ENCODE measurements around the gene CTBP2.
A peak's percentile ranks its signal among the peaks of the same experiment; 100 is the strongest.
"Not testable (repeated sequence)": the region's sequence is repeated elsewhere in the genome, so short reads cannot be mapped to it uniquely, and the experiment has no call there.

CTBP2 gene

DNA sequence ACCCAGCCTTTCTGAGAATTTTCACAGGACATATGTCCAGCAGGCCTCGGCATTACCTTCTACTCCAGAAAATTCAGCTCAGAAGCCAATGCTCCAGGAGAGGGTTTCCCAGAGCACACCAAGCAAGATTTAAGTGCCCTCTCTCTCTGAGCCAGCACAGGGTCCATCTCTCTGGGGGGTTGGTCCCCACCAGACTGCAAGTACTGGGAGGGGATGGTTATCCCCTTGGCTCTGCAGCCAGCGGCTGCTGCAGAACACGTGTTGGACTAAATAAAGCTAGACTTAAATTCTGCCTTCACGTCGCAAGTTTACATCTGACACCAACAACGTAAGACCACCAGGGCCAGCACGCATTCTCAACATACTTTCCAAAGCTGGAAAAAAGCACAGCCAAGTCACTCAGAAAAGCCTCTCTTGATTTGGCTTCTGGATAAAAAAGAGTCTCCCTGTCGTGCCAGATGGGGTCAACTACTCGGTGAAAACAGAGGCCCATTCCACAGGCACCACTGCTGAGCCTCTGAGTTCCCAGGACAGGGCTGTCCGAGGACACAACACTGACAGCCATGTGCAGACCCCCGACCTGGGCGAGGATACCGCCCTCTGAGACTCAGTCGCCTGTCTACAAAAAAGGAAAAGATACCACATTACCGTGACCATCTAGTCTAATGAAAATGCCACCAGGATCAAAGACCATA, 77.3 kb downstream of the CTBP2 start:
- no peak for DNase-seq

DNA sequence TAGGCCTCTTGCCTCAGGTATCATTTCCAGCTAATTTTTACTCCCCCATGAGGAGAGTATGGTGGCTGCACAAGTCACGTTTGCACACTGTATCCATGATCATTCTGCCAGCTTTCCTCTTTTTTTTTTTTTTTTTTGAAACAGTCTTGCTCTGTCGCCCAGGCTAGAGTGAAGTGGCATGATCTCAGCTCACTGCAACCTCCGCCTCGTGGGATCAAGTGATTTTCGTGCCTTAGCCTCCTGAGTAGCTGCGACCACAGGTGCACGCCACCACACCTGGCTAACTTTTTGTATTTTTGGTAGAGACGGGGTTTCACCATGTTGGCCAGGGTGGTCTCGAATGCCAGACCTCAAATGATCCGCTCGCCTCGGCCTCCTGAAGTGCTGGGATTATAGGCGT, 77.9 kb downstream of the CTBP2 start:
- not testable (repeated sequence) for DNase-seq

DNA sequence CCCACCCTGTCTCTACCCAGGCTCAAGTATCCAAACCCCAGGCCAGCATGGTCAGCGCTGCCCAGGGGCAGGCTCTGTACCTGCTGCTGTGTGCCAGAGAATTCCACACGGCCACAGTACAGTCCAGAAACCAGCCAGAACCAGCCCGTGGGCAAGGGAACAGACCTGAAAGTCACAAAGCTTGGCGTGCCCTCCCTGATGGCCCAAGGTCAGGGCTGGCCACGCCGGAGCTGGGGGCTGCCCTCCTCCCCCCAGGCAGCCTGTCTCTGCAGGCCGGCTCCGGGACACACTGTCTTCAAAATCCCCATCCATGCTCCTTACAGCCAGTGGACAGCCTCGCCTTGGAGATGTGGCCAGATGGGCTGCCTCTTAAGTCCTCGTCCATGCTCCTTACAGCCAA, 78.4 kb downstream of the CTBP2 start:
- DNase-seq = no peak

DNA sequence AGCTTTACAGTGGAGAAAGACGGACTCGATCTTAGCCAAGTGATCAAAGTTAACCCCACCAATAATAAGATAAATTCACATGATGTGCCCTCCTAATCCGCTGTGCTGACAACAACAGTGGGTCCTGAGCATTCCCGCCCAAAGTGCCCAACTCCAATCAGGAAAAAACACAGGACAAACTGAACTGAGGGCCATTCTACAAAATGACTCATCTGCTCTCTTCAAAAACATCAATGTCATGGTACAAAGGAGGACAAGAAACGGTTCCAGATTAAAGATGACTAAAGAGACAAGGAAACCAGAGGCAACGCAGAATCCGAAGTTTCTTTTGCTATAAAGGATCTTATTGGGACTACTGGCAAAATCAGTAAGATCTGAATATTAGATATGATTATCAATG, 79.4 kb downstream of the CTBP2 start:
- no peak for DNase-seq

DNA sequence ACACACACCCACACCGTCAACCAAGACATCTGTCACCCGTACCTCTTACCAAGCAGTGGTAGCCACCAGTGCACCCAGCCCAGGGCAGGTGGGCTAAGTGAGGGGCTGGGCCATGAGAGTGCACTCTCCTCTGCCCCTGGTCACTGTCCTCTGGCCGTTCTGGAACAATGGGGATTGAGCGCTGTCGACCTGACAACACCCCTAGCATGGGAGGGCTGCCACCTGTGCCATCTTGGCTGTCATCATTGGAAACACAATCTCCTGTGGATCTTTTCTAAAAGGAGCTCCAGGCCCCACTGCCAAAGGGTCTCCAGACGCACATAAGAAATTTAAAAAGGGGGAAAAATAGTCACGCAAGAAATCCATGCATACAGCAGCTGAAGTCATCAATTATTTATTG, 80.1 kb downstream of the CTBP2 start:
- no peak for DNase-seq

DNA sequence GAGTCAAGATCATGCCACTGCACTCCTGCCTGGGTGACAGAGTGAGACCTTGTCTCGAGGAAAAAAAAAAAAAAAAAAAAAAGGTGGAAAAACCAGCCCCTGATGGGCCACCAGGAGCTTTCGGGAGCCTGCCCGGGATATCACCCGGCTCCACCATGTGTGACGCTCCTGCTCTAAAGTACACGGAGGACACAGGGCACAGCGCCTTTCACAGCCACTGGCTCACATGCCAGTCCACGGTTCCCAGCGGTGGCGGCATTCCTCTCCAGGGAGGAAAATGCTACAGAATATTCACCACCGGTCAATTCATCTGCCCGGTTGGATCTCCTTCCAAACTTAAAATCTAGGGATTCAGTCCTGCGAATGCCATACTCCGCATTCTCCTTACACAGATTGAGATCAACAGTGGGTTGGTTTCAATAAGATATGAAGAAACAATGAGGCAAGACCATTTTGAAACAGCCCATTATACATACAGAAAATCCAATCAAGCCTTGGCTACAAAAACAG, 81.2 kb downstream of the CTBP2 start:
- no peak for DNase-seq

DNA sequence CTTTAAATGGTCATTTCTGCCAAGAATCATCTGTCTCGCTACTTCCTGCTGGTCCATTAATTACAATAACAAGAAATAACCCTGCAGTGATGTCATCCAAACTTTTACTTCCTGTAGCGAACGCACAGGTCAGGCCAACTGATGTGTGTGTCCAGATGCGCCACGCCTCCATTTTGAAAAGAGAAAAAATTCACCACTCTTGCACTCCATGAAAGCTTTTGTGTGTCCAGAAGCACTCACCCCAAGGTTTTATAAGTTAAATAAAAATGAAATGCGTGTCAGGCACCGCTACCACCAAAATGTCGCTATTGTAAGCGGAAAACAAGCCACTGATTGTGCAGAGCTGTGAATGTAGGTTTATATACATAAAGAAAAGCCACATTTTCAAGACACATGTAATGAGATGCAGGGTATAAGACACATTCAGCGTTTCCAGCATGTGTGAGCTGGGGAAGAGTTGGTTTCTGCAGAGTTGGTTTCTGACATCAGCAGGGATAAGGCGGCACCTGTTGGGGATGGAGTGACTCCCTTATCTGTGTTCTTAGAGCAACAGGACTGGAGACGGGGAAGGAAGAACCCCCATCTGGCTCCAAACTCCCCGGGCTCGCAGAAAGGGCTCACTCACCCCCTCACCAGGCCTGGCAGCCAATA, 83.3 kb downstream of the CTBP2 start:
- no peak for DNase-seq

DNA sequence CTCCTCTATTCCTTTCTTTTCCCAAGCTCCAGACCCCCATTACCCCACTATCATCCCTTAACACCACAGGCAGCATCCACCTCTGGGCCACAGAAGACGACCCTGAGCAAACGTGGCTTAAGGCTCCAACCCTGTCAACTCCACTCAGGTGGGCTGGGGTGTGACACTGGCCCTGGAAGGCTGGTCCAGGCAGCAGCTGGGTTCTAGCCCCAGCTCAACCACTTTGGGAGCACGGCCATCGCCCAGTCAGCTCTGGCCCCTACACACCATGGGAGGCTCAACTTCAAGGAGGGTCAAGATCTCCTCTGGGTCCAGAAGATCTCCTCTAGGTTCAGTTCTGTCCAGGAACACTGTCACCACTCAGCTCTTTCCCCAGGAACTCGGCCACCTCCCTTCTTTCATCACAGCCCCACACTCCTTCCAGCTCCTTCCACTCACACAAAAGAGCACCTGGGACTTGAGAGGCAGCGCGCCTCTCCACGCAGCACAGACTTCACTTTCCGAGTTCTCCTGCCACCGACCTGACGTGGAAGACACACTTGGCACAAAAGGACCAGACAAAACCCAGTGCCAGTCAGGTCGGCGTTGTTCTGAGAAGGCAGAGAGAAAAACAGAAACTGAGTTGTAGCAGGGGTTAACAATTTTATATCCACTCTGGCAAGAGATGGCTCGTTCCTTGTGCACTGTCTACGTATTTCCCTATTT, 84.1 kb downstream of the CTBP2 start:
- DNase-seq = no peak

DNA sequence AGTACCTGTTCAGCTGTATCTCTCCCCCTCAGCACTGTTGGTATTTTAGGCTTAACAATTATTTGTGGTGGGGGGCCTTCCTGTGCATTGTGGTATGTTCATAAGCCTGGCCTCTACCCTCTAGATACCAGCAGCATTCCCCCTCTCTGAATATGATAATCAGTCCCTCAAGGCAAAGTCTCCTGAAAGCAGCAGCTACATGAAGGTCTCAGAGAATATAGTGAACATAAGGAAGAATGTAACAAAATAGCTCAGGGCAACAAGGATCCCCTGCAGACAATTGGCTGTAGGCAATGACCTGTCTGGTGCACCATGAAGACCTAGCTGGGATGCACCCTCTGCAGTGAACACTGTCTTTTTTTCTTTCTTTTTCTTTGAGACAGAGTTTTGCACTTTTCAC, 86.4 kb downstream of the CTBP2 start:
- DNase-seq = no peak

DNA sequence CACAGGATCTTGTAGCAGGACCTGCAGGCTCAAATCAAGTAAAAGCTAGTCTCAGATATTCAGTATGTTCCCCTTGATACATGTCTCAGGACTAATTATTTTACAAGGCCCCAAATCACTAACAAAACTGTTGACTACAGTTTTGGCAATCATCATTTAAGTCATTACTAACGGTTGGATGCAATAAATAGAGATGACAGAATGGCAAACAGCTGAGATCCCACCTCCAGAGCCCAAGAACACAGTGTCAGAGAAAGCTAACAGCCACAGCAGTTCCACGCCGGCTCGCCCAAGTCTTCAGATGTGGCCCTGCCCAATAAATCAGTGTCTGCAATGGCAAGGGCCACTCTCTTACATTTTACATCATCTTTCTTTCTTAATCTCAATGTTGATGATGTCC, 87.6 kb downstream of the CTBP2 start:
- no peak for DNase-seq

DNA sequence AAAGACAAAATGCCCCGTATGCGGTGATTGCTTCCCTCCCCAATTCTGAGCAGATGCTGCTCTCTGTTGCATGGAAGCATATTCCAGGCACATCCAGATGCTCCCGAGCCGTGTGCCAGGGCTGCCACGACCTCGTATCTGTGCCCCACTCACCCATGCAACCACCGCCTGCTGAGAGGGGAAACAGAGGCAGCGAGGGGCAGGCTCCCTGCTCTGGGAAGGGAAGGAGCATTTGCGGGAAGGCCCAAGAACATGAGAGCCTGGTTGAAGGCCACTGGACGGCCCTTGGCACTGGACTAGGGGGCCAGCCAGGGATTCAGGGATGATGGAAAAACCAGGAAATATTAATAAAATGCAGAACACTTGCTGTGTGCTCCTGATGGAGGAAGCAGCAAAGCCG, 89.4 kb downstream of the CTBP2 start:
- DNase-seq = no peak

DNA sequence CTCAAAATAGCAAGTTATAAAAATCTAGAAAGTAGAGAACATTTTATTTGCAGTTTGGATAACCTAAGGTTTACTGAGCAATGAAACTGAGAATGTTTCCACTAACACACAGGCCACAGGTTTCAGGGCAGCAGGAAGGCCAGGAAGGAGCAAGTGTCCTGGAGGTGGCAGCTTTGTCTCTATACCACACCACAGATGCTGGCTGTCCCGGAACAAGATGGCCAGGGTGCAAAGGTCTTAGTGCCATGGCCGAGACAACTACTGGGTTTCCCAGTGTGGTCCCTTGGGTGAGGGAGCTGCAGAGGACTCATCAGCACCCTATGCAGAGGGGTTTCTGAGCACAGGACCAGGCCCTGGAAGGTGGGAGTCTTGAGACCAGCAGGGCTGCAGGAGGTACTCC, 92.0 kb downstream of the CTBP2 start:
- no peak for DNase-seq

DNA sequence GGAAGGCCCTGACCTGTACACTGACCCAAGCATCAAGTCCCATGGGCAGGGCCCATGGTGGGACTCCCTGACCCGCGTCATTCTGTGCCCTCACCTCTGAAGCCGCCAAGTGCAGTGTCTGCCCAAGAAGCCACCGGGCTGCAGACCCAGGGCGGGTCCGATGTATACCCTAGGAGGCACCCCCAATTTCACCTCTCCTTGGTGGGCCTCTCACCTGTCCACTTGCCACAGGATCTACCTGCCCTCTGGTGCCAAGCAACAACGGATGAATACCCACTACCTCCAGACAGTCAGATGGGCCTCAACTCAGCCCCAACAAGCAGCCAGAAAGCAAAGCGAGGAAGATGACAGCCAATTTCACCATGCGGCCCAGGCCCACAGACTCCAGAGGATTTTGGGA, 92.6 kb downstream of the CTBP2 start:
- no peak for DNase-seq

DNA sequence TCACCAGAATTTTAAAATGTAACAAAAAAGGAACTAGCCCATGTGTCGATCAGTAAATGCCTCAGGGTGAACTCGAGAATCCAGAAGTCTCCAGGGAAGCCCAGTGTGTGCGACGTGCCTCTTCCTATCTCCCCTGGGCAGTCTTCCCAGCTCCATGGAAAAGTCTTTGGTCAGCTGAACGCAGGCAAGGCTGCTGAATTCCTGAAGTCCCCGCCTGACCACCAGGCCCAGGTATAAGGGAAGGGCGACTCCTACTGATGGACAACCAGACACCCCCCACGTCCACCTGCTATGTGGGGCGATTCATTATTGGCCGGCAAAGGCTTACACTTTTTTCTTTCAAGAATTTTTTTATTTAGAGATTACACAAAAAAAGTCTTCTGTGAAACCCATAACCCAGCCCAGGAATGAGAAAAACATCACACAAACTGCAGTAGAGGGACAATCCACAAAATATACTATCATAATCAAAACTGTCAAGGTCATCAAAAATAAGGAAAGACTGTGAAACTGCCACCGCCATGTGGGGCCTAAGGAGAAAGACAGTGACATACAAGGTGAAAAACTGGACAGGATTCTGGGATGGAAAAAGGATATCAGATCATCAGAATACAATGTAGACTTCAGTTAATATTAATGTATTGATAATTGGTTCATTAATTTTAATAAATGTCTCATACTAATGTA, 93.5 kb downstream of the CTBP2 start:
- no peak for DNase-seq

DNA sequence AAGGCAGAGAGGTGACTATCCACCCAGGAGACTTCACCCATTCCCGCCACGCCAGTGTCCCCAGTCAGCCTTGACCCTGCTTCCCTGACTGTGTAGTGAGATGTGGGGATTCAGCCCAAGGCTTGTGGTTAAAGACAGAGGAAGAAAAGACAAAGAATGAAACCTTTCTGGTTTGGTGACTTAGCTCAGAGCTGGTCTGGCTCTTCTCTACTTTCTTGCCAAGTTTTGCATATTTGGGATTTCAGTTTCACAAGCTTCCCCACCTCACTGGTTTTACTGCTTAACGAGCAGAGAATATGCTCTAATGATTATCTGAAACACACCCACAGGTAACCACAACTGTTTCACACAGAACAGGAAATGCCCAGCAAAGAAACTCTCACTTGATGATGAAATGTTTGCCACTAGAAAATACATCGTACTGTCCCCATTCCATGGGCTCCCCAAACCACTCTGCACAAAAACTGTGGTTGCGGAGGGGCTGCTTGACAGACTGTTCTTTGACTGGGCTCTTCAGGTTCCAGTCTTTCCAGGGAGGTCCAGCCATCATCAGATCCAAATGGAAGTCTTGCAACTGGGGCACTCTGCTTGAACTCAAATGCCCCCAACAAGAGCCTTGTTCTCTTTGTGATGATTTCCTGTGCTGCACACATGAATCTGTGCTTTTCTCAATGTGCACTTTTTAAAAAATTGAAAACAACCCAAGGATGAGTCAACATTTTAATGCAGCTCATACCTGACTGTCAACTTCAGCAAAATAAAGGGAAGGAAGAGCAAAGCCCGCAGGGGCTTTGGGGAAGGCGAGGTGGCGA, 95.5 kb downstream of the CTBP2 start:
- peak in 1 of 5 experiments; percentile 50 for DNase-seq

DNA sequence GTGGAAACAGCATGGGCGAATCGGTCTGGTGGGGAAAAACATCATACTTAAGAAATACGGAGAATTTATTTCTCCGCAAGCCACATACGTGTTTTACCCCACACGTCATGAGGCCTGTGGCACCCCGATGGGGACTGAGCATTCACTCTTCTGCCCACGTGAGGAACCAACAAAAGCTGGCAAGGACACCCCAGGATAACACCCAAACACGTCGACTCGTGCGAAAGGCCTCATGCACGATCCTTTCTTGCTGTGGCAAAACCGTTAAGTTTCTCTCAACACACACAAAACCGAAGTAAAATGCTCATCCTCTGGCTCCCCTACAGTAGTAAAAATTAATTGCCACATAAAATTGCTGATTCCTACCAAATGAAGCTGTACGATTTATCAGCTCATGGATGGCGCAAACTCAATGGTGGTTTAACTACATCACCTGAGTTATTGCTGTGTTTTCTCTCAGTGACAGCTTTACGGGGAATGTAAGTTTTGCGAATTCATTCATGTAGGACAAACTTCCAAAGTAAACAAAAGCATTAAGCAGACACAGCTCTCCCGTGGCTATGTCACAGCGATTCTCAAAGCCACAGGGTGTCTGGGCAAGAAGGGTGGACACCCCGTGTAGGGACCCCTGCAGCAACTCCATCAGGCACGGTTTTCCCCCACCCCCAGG, 97.0 kb downstream of the CTBP2 start:
- no peak for DNase-seq

DNA sequence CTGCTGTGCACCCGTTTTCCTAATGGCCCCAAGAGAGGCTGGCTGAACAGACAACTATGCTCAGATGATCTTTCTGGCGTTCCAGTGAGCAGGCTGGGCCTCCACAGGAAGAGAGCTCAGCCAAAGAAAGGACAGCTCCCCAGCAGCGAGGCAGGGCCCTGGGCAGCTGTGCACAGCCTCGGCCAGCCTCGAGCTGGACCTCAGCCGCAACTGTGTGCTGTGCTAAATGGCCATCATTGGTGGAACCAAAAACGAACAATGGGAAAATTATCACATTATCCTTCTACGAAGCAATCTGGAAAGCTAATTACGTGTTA, 97.5 kb downstream of the CTBP2 start:
- no peak for DNase-seq

DNA sequence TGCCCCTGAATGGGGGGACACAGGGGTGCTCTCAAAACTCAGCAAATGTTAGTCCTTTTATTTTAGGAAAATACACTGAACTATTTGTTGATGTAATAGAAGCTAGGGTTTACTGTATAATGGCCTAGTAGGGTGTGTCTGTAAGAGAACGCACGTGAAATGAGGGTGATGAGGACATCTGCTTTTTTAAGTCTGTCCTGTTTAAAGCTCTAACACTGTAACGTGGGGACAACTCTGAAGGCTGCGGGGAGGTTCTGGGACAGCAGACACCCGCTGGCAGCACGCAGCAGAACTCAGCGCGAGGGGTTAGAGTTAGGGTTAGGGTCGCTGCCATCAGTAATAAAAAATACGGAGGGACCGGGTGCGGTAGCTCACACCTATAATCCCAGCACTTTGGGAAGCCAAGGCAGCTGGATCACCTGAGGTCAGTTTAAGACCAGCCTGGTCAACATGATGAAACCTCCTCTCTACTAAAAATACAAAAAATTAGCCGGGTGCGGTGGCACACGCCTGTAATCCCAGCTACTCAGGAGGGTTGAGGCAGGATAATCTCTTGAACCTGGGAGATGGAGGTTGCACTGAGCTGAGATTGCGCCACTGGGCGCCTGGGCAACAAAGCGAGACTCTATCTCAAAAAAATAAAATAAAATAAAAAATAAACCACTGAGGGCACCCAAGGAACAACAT, 98.0 kb downstream of the CTBP2 start:
- DNase-seq = no peak

DNA sequence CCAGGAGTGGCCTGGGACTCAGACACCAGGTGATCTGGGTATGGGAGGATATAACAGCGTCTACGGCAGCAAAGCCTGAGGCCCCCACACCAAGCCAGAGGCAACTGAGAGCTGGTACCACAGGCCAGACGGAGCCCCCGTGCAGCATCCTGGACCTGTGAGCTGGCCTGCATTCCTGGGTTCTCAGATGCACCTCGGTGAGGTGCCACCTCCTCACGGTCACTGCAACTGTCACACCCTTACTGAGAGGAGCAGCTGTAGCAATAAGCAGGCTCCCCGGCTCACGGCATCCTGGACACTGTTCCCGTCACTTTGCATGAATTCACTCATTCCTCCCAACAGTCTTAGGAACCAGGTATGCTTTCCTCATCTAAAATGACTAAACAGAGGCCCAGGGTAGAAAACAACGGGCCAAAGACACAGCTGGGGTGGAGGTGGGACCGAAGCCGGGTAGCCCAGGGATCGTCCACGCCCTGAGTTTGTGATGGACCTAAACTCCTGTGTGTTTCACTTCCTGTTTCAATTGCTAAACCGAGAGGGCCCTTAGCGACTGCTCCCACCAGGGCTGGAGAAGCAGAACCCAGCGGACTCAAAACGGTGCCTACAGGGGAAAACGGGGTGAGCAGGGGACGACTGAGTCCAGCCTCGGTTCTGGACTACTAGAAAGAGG, 98.7 kb downstream of the CTBP2 start:
- DNase-seq = no peak

DNA sequence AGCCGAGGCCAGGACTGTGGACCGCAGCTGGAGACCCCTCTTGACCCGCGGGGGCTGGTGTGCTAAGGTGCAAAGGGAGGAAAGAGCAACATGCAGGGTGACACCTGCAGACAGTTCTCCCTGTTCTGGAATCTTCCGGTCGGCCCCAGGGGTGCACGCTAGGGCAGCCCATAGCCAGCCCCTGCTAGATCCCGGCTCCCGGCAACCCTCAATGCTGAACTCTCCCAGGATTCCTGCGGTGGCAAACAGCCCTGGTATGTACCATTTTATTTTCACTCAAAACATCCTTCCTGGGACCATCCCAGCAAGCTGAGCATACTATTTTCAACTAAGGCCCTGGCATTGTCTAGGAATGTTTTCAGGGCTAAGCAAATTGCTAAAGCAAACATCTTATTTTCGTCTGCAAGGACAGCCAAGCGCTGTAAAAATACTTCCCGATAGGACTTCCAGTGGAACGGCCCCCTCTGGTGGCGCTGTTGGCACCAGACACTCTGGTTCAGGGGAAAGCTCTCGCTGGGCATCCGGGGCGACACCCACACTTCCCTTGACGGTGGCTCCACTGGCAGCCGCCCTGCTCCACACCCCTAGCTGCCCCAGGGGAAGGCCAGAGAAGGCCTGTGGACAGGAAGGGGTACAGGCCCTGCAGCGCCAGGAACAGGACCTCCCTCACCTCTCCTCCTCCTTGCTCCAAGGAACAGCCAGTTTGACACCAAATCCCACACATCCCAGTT, 99.4 kb downstream of the CTBP2 start:
- DNase-seq = peak in 1 of 5 experiments; percentile 27
